NCI-H748 (cell line): ENCODE data around the gene IL20.

Experiments used
- DNase-seq: peaks from one replicate; lab custom pipeline; 2025; ENCODE audit not compliant: unreplicated experiment; lab: John Stamatoyannopoulos, UW

The IL20 gene

GRCh38 chr1:206875752-206876377 is 10.4 kb downstream of the IL20 start:
- DNase-seq = no peak

GRCh38 chr1:206878456-206878855 is 13.0 kb downstream of the IL20 start:
- DNase-seq = no peak

- no peak for DNase-seq
Observed at GRCh38 chr1:206880314-206880713, 14.9 kb downstream of the IL20 start.

GRCh38 chr1:206882555-206882954 is 17.1 kb downstream of the IL20 start:
- DNase-seq = no peak

GRCh38 chr1:206883160-206883559 is 17.7 kb downstream of the IL20 start:
- DNase-seq = no peak

GRCh38 chr1:206883876-206884275 is 18.5 kb downstream of the IL20 start:
- no peak for DNase-seq

GRCh38 chr1:206885341-206886060 is 20.1 kb downstream of the IL20 start:
- DNase-seq = no peak

GRCh38 chr1:206886831-206887230 is 21.4 kb downstream of the IL20 start:
- DNase-seq = no peak

- DNase-seq = no peak
Observed at GRCh38 chr1:206887701-206888100, 22.3 kb downstream of the IL20 start.

- DNase-seq = no peak
Observed at GRCh38 chr1:206890125-206891060, 25.0 kb downstream of the IL20 start.

GRCh38 chr1:206891412-206891811 is 26.0 kb downstream of the IL20 start:
- no peak for DNase-seq

- DNase-seq = no peak
Observed at GRCh38 chr1:206892351-206892984, 27.0 kb downstream of the IL20 start.

- no peak for DNase-seq
Observed at GRCh38 chr1:206893380-206893779, 28.0 kb downstream of the IL20 start.

GRCh38 chr1:206895325-206895724 is 29.9 kb downstream of the IL20 start:
- DNase-seq = peak; percentile 70

- peak; percentile 54 for DNase-seq
Observed at GRCh38 chr1:206895837-206896242, 30.4 kb downstream of the IL20 start.

GRCh38 chr1:206896261-206896660 is 30.8 kb downstream of the IL20 start:
- no peak for DNase-seq

- DNase-seq = no peak
Observed at GRCh38 chr1:206897175-206897574, 31.8 kb downstream of the IL20 start, which contains the start of gene IL24. IL24 (plus strand) TSS chr1:206897443; CDS start chr1:206897833, 390 bp downstream.

- no peak for DNase-seq
Observed at GRCh38 chr1:206898089-206898914, 32.9 kb downstream of the IL20 start.

- DNase-seq = no peak
Observed at GRCh38 chr1:206898915-206899431, 33.5 kb downstream of the IL20 start.

- DNase-seq = no peak
Observed at GRCh38 chr1:206899717-206900116, 34.3 kb downstream of the IL20 start.
